Choroid plexus epithelial cell (primary cell): ENCODE data around the gene MSANTD1.
A peak's percentile ranks its signal among the peaks of the same experiment; 100 is the strongest.

Source experiments
- DNase-seq: peaks from one replicate; pipeline ENCODE4 v3.0.0-alpha.2; 2010; ENCODE audit warnings: low read depth
- H3K4me3 ChIP-seq: 2 replicates; pipeline ENCODE4 v1.5.1; 2011; ENCODE audit warnings: low read depth, mild to moderate bottlenecking, control low read depth, low read length, moderate library complexity
- TF ChIP-seq, protein P1 (sequence below): conservative IDR thresholded peaks from 2 replicates; pipeline ENCODE4 v1.5.1; 2011; ENCODE audit warnings: low read depth, mild to moderate bottlenecking, control low read depth, inconsistent platforms, low read length, moderate library complexity

MSANTD1 gene

DNA sequence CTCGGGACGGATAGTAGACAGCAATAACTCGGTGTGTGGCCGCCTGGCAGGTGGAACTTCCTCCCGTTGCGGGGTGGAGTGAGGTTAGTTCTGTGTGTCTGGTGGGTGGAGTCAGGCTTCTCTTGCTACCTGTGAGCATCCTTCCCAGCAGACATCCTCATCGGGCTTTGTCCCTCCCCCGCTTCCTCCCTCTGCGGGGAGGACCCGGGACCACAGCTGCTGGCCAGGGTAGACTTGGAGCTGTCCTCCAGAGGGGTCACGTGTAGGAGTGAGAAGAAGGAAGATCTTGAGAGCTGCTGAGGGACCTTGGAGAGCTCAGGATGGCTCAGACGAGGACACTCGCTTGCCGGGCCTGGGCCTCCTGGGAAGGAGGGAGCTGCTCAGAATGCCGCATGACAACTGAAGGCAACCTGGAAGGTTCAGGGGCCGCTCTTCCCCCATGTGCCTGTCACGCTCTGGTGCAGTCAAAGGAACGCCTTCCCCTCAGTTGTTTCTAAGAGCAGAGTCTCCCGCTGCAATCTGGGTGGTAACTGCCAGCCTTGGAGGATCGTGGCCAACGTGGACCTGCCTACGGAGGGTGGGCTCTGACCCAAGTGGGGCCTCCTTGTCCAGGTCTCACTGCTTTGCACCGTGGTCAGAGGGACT is 5.7 kb upstream of the MSANTD1 start:
- TF ChIP-seq, protein P1, sequence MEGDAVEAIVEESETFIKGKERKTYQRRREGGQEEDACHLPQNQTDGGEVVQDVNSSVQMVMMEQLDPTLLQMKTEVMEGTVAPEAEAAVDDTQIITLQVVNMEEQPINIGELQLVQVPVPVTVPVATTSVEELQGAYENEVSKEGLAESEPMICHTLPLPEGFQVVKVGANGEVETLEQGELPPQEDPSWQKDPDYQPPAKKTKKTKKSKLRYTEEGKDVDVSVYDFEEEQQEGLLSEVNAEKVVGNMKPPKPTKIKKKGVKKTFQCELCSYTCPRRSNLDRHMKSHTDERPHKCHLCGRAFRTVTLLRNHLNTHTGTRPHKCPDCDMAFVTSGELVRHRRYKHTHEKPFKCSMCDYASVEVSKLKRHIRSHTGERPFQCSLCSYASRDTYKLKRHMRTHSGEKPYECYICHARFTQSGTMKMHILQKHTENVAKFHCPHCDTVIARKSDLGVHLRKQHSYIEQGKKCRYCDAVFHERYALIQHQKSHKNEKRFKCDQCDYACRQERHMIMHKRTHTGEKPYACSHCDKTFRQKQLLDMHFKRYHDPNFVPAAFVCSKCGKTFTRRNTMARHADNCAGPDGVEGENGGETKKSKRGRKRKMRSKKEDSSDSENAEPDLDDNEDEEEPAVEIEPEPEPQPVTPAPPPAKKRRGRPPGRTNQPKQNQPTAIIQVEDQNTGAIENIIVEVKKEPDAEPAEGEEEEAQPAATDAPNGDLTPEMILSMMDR: no peak
- H3K4me3 ChIP-seq: no peak overlapping the region
- DNase-seq: no peak

DNA sequence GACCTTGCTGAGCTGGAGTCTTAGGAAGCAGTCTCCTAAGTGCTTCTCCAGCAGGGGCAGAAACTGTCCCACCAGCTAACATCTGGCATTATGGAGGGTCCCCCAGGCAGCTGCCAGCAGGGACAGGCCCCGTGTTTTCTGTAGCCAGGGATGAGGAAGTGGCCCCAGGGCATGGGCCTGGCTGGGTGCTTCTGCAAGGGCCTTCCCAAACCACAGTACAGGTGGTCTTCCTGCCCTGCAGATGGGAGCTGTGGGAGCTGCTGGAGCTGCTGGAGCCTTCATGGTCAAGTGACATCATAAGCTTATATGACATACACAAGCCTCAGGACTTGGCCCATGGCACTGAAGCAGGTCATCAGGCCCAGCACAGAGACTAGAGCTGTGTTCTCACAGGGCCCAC is 5.0 kb upstream of the MSANTD1 start:
- TF ChIP-seq, protein P1: no peak
- H3K4me3 ChIP-seq: no peak overlapping the region
- DNase-seq: no peak

DNA sequence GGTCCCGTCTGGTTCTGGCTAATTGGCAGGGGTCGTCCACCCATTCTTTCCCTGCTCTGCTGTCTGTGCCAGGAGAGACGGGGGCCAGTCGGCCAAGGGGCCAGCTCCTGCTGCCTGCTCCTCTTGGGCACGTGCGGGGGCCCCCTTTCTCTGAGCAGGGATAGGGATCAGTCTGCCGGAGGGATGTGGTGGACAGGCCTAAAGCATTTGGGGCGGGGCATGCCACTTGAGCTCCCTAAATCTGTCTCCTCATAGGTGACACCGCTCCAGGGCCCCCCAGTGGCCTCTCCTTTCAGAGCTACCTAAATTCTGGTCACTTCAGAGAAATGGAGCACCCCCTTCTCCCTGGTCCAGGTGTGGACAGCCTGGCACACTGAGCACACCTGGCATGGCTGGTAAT is 4.2 kb upstream of the MSANTD1 start:
- TF ChIP-seq, protein P1: no peak
- no peak overlapping the region for H3K4me3 ChIP-seq
- no peak for DNase-seq

DNA sequence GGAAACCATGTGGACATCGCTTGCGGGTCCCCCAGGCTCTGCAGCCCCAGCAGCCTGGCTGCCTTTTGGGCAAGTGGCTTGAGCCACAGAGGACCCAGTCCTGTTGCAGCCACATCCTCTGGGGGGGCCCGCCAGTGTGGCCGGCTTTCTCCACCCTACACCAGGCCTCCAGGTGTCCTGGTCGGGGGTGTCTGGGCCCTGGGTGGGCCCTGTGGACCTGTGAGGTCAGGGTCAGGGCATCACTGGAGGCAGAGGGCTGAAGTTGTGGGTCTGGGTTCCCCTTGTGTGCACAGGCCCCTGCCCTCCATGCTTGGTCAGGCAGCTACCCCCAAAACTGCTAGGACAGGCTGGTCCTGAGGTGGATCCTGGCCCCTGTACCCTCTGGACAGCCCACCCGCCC is 3.3 kb upstream of the MSANTD1 start:
- no peak overlapping the region for H3K4me3 ChIP-seq
- TF ChIP-seq, protein P1: no peak
- DNase-seq: no peak

DNA sequence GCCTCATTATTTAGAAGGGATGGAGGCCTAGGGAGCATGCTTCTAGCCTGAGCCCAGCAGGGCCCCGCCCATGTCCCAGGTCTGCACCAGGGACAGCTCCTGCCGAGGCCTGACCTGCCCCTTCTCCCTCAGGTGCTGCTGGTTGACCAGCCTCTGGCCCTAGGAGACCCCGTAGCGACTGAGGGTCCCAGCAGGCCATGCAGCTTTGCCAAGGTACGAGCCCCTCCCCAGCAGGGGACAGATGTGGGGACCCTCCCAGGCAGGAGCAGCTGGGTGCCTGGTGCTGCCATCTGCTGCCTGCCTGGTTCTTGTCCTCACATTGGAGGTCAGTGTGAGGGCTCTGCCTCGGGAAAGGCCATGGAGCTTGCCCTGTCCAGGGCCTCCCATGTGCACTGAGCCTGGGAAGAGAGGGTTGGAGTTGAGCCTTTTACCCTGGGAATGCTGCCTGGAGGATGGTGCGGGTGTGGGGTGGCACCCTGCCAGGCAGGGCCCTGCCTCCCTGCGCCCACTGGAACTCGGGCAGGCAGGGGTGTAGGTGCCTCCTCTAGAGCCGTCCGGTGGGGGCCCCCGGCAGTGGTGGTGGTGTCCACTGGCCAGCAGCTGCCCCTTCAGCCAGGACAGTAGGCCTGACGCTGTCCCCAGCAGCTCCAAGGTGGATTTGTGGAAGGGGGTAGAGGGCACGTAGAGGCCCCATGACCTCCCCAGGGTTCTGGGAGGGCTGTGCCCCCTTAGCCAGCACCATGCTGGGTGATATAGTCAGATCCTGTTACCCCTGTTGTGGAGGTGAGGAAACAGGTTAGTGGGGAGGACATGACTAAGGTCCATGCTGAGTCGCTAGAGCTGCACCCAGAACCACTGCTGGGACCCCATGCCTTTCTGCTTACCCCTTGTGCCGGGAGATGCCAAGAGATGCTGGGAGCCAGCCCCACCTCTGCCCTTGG is 2.2 kb upstream of the MSANTD1 start:
- no peak overlapping the region for H3K4me3 ChIP-seq
- TF ChIP-seq, protein P1: peak; percentile 3
- no peak for DNase-seq

DNA sequence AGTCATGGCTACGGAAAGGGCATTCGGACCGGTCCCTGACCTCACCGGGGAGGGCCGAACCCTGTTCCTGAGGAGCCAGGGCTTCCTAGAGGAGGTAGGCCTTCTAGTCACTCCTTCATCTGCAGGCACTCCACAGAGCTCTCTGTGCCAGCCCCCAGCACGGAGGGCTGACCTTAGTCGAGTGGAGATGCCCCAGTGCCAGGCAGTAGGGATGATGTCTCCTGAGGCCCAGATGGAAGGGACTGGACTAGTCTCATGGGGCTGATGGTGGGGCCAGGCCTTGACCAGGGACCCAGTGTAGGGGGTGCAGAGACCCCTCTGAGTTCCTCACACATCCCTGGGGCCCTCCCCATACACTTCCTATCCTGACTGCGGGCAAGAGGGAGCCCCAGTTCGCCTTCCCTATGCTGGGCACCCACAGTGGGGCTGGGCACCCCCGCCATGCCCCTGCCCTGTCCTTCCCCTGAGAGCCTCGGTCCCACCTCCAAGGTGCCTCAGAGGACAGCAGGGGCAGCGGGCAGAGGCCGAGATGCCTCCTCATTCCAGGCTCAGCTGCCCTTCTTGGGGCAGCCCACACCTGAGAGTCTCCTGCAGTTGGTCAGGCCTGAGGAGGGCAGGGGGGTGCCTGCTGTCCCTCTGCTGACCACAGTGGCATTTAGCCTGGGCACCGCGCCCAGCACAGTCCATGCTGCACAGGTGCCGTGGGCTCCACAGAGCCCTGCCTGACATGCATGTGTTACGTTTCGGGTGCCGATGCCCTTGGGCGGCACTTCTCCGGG is 1.4 kb upstream of the MSANTD1 start:
- DNase-seq: no peak
- TF ChIP-seq, protein P1: no peak
- H3K4me3 ChIP-seq: no peak overlapping the region
